Ureter (tissue), 1 donor: ENCODE measurements around the gene TMEM106C. TPM values are rescaled to one million over a fixed set of nuclear protein-coding genes. Genes with fewer than 3 reads are reported as not detected.

Experiments
- DNase-seq: peaks from one replicate; pipeline ENCODE4 v3.0.0-alpha.2; 2020; ENCODE audit warnings: low spot score
- total RNA-seq: library from RNA; stranded (reverse); gene quantifications from one replicate; pipeline ENCODE4 v1.2.4, GENCODE V29; 2023
- donor health status: DM: yes; HTN: yes; CAD: no.

The TMEM106C gene
- 39.0 TPM for total RNA-seq

- peak; percentile 91 for DNase-seq
Measured at GRCh38 chr12:47963340-47964040, at the start of gene TMEM106C. TMEM106C (plus strand) TSS chr12:47963596; CDS start chr12:47964237, 641 bp downstream.

- DNase-seq, result no peak
Measured at GRCh38 chr12:47920913-47921312, 42.5 kb upstream of the TMEM106C start.

- DNase-seq, result no peak
Measured at GRCh38 chr12:47921907-47922306, 41.5 kb upstream of the TMEM106C start.

GRCh38 chr12:47927346-47927745 is 36.0 kb upstream of the TMEM106C start:
- no peak for DNase-seq

- no peak for DNase-seq
Measured at GRCh38 chr12:47930634-47931033, 32.8 kb upstream of the TMEM106C start.

GRCh38 chr12:47931187-47931586 is 32.2 kb upstream of the TMEM106C start:
- DNase-seq, result no peak

- peak; percentile 41 for DNase-seq
Measured at GRCh38 chr12:47935184-47935583, 28.2 kb upstream of the TMEM106C start.

- no peak for DNase-seq
Measured at GRCh38 chr12:47938093-47938492, 25.3 kb upstream of the TMEM106C start.

- no peak for DNase-seq
Measured at GRCh38 chr12:47938594-47938993, 24.8 kb upstream of the TMEM106C start.

- no peak for DNase-seq
Measured at GRCh38 chr12:47939009-47939601, 24.3 kb upstream of the TMEM106C start.

GRCh38 chr12:47940773-47941474 is 22.5 kb upstream of the TMEM106C start:
- no peak for DNase-seq

GRCh38 chr12:47941475-47941780 is 22.0 kb upstream of the TMEM106C start:
- no peak for DNase-seq

GRCh38 chr12:47941871-47942613 is 21.4 kb upstream of the TMEM106C start:
- no peak for DNase-seq

- DNase-seq, result no peak
Measured at GRCh38 chr12:47942614-47943225, 20.7 kb upstream of the TMEM106C start.

GRCh38 chr12:47943623-47944340 is 19.6 kb upstream of the TMEM106C start:
- DNase-seq, result no peak

- DNase-seq, result no peak
Measured at GRCh38 chr12:47944685-47945340, 18.6 kb upstream of the TMEM106C start.

- DNase-seq, result no peak
Measured at GRCh38 chr12:47945341-47945728, 18.1 kb upstream of the TMEM106C start.

GRCh38 chr12:47946413-47947323 is 16.7 kb upstream of the TMEM106C start:
- DNase-seq, result no peak

- DNase-seq, result no peak
Measured at GRCh38 chr12:47947341-47947740, 16.1 kb upstream of the TMEM106C start.
